Fibroblast of the aortic adventitia (primary cell): ENCODE data around the gene VPS13A. TPM values are rescaled to one million over a fixed set of nuclear protein-coding genes. Genes with fewer than 3 reads are reported as not detected.
A peak's percentile ranks its signal among the peaks of the same experiment; 100 is the strongest.

ENCODE experiments used
- DNase-seq: peaks from one replicate; pipeline ENCODE4 v3.0.0-alpha.2; 2010; ENCODE audit warnings: low read depth
- H3K4me3 ChIP-seq: 2 replicates; pipeline ENCODE4 v1.5.1; 2011; ENCODE audit warnings: low read depth, mild to moderate bottlenecking, control low read depth, low read length, moderate library complexity
- total RNA-seq: library from RNA; depleted of rRNA; stranded (reverse); fragments of >200 nt; gene quantifications from 2 replicates; pipeline ENCODE4 v1.2.3, GENCODE V29; 2012; ENCODE audit warnings: low replicate concordance
- TF ChIP-seq, protein P1 (sequence below): IDR thresholded peaks from 2 replicates; pipeline ENCODE4 v1.5.1; 2011; ENCODE audit warnings: mild to moderate bottlenecking, low read length, control low read depth, inconsistent platforms; ENCODE audit not compliant: insufficient read depth

VPS13A gene
- total RNA-seq, 1 donor = 50.9 TPM

- no peak overlapping the region for H3K4me3 ChIP-seq
- DNase-seq = no peak
- TF ChIP-seq, protein P1, sequence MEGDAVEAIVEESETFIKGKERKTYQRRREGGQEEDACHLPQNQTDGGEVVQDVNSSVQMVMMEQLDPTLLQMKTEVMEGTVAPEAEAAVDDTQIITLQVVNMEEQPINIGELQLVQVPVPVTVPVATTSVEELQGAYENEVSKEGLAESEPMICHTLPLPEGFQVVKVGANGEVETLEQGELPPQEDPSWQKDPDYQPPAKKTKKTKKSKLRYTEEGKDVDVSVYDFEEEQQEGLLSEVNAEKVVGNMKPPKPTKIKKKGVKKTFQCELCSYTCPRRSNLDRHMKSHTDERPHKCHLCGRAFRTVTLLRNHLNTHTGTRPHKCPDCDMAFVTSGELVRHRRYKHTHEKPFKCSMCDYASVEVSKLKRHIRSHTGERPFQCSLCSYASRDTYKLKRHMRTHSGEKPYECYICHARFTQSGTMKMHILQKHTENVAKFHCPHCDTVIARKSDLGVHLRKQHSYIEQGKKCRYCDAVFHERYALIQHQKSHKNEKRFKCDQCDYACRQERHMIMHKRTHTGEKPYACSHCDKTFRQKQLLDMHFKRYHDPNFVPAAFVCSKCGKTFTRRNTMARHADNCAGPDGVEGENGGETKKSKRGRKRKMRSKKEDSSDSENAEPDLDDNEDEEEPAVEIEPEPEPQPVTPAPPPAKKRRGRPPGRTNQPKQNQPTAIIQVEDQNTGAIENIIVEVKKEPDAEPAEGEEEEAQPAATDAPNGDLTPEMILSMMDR = no peak
Measured at GRCh38 chr9:77447646-77448045, 270.3 kb downstream of the VPS13A start.

GRCh38 chr9:77449240-77450084 lies 272.1 kb downstream of the VPS13A start:
- peak; percentile 88 for DNase-seq
- H3K4me3 ChIP-seq = no peak overlapping the region
- TF ChIP-seq, protein P1 = peak; percentile 14

GRCh38 chr9:77450085-77450475 lies 272.7 kb downstream of the VPS13A start:
- DNase-seq = no peak
- no peak overlapping the region for H3K4me3 ChIP-seq

GRCh38 chr9:77451507-77451906 lies 274.2 kb downstream of the VPS13A start:
- TF ChIP-seq, protein P1 = no peak
- DNase-seq = no peak
- H3K4me3 ChIP-seq = no peak overlapping the region

More at GRCh38 chr9:77450085-77450475, 272.7 kb downstream of the VPS13A start:
- TF ChIP-seq, protein P1 = no peak

- no peak overlapping the region for H3K4me3 ChIP-seq
- TF ChIP-seq, protein P1 = no peak
- no peak for DNase-seq
Measured at GRCh38 chr9:77453825-77454647, 276.7 kb downstream of the VPS13A start.

- DNase-seq = peak; percentile 85
- TF ChIP-seq, protein P1 = no peak
- no peak overlapping the region for H3K4me3 ChIP-seq
Measured at GRCh38 chr9:77454663-77455062, 277.3 kb downstream of the VPS13A start.
